ENCODE measurements around the gene TLR4. TPM values are rescaled to one million over a fixed set of nuclear protein-coding genes. Genes with fewer than 3 reads are reported as not detected.

TLR4 gene
- total RNA-seq (2014; rRNA removed; shearing (Covaris generic)): 0.07 TPM in 1 of 2 replicates, not detected in the other

GRCh38 chr9:117704024-117704575, at the start of gene TLR4:
TSS of gene TLR4 (plus strand) at chr9:117704403. CDS start at chr9:117704473, 70 bp downstream.
- DNase-seq: no peak
- Histone ChIP-seq H3K36me3 (replicated peaks; ENCODE audit: control insufficient read depth, insufficient read depth, low read length) (no peaks in the 10 kb centered on the region), H3K27me3 (ENCODE audit: control insufficient read depth, insufficient read depth, low read length) (no peaks in the 10 kb centered on the region), H3K4me3 (ENCODE audit: insufficient read depth, low read depth, low read length) (no peak within 1 kb of the TSS)

- no peaks in the 10 kb centered on the region for H3K27me3 ChIP-seq (ENCODE audit: control insufficient read depth, insufficient read depth, low read length)
- H3K4me3 ChIP-seq (ENCODE audit: insufficient read depth, low read depth, low read length): no peak overlapping the region
- DNase-seq: no peak
- H3K36me3 ChIP-seq (replicated peaks; ENCODE audit: control insufficient read depth, insufficient read depth, low read length): no peaks in the 10 kb centered on the region
These were observed 48.2 kb upstream of the TLR4 start for GRCh38 chr9:117656002-117656401.

GRCh38 chr9:117662651-117663050, 41.6 kb upstream of the TLR4 start:
- no peak for DNase-seq
- Histone ChIP-seq H3K4me3 (ENCODE audit: insufficient read depth, low read depth, low read length) (no peak overlapping the region), H3K36me3 (replicated peaks; ENCODE audit: control insufficient read depth, insufficient read depth, low read length) (no peaks in the 10 kb centered on the region), H3K27me3 (ENCODE audit: control insufficient read depth, insufficient read depth, low read length) (no peaks in the 10 kb centered on the region)

GRCh38 chr9:117664419-117664818, 39.8 kb upstream of the TLR4 start:
- no peaks in the 10 kb centered on the region for H3K36me3 ChIP-seq (replicated peaks; ENCODE audit: control insufficient read depth, insufficient read depth, low read length)
- no peaks in the 10 kb centered on the region for H3K27me3 ChIP-seq (ENCODE audit: control insufficient read depth, insufficient read depth, low read length)
- no peak for DNase-seq

GRCh38 chr9:117665601-117666385, 38.4 kb upstream of the TLR4 start:
- no peak for DNase-seq
- no peaks in the 10 kb centered on the region for H3K27me3 ChIP-seq (ENCODE audit: control insufficient read depth, insufficient read depth, low read length)
- no peaks in the 10 kb centered on the region for H3K36me3 ChIP-seq (replicated peaks; ENCODE audit: control insufficient read depth, insufficient read depth, low read length)
- H3K4me3 ChIP-seq (ENCODE audit: insufficient read depth, low read depth, low read length): no peak overlapping the region

More at GRCh38 chr9:117664419-117664818, 39.8 kb upstream of the TLR4 start:
- no peak overlapping the region for H3K4me3 ChIP-seq (ENCODE audit: insufficient read depth, low read depth, low read length)

GRCh38 chr9:117671468-117671867, 32.7 kb upstream of the TLR4 start:
- Histone ChIP-seq H3K27me3 (ENCODE audit: control insufficient read depth, insufficient read depth, low read length) (no peaks in the 10 kb centered on the region), H3K36me3 (replicated peaks; ENCODE audit: control insufficient read depth, insufficient read depth, low read length) (no peaks in the 10 kb centered on the region), H3K4me3 (ENCODE audit: insufficient read depth, low read depth, low read length) (no peak overlapping the region)
- no peak for DNase-seq

- no peak overlapping the region for H3K4me3 ChIP-seq (ENCODE audit: insufficient read depth, low read depth, low read length)
- H3K27me3 ChIP-seq (ENCODE audit: control insufficient read depth, insufficient read depth, low read length): no peaks in the 10 kb centered on the region
- H3K36me3 ChIP-seq (replicated peaks; ENCODE audit: control insufficient read depth, insufficient read depth, low read length): no peaks in the 10 kb centered on the region
- no peak for DNase-seq
These were observed 31.8 kb upstream of the TLR4 start for GRCh38 chr9:117672369-117672768.

GRCh38 chr9:117677572-117677971, 26.6 kb upstream of the TLR4 start:
- Histone ChIP-seq H3K4me3 (ENCODE audit: insufficient read depth, low read depth, low read length) (no peak overlapping the region), H3K36me3 (replicated peaks; ENCODE audit: control insufficient read depth, insufficient read depth, low read length) (no peaks in the 10 kb centered on the region), H3K27me3 (ENCODE audit: control insufficient read depth, insufficient read depth, low read length) (no peaks in the 10 kb centered on the region)
- DNase-seq: no peak

GRCh38 chr9:117678871-117679270, 25.3 kb upstream of the TLR4 start:
- no peak for DNase-seq
- Histone ChIP-seq H3K27me3 (ENCODE audit: control insufficient read depth, insufficient read depth, low read length) (no peaks in the 10 kb centered on the region), H3K36me3 (replicated peaks; ENCODE audit: control insufficient read depth, insufficient read depth, low read length) (no peaks in the 10 kb centered on the region), H3K4me3 (ENCODE audit: insufficient read depth, low read depth, low read length) (no peak overlapping the region)

GRCh38 chr9:117679416-117679815, 24.8 kb upstream of the TLR4 start:
- Histone ChIP-seq H3K27me3 (ENCODE audit: control insufficient read depth, insufficient read depth, low read length) (no peaks in the 10 kb centered on the region), H3K36me3 (replicated peaks; ENCODE audit: control insufficient read depth, insufficient read depth, low read length) (no peaks in the 10 kb centered on the region), H3K4me3 (ENCODE audit: insufficient read depth, low read depth, low read length) (no peak overlapping the region)
- no peak for DNase-seq

GRCh38 chr9:117681888-117682287, 22.3 kb upstream of the TLR4 start:
- no peaks in the 10 kb centered on the region for H3K27me3 ChIP-seq (ENCODE audit: control insufficient read depth, insufficient read depth, low read length)
- H3K4me3 ChIP-seq (ENCODE audit: insufficient read depth, low read depth, low read length): no peak overlapping the region
- H3K36me3 ChIP-seq (replicated peaks; ENCODE audit: control insufficient read depth, insufficient read depth, low read length): no peaks in the 10 kb centered on the region
- DNase-seq: no peak

- no peaks in the 10 kb centered on the region for H3K36me3 ChIP-seq (replicated peaks; ENCODE audit: control insufficient read depth, insufficient read depth, low read length)
- H3K4me3 ChIP-seq (ENCODE audit: insufficient read depth, low read depth, low read length): no peak overlapping the region
- no peaks in the 10 kb centered on the region for H3K27me3 ChIP-seq (ENCODE audit: control insufficient read depth, insufficient read depth, low read length)
- DNase-seq: no peak
These were observed 21.1 kb upstream of the TLR4 start for GRCh38 chr9:117682955-117683710.

- DNase-seq: no peak
- no peak overlapping the region for H3K4me3 ChIP-seq (ENCODE audit: insufficient read depth, low read depth, low read length)
- no peaks in the 10 kb centered on the region for H3K36me3 ChIP-seq (replicated peaks; ENCODE audit: control insufficient read depth, insufficient read depth, low read length)
- no peaks in the 10 kb centered on the region for H3K27me3 ChIP-seq (ENCODE audit: control insufficient read depth, insufficient read depth, low read length)
These were observed 16.7 kb upstream of the TLR4 start for GRCh38 chr9:117687532-117687931.

GRCh38 chr9:117691367-117691766, 12.8 kb upstream of the TLR4 start:
- no peaks in the 10 kb centered on the region for H3K36me3 ChIP-seq (replicated peaks; ENCODE audit: control insufficient read depth, insufficient read depth, low read length)
- H3K4me3 ChIP-seq (ENCODE audit: insufficient read depth, low read depth, low read length): no peak overlapping the region
- no peak for DNase-seq
- H3K27me3 ChIP-seq (ENCODE audit: control insufficient read depth, insufficient read depth, low read length): no peaks in the 10 kb centered on the region

- Histone ChIP-seq H3K36me3 (replicated peaks; ENCODE audit: control insufficient read depth, insufficient read depth, low read length) (no peaks in the 10 kb centered on the region), H3K27me3 (ENCODE audit: control insufficient read depth, insufficient read depth, low read length) (no peaks in the 10 kb centered on the region), H3K4me3 (ENCODE audit: insufficient read depth, low read depth, low read length) (no peak overlapping the region)
- no peak for DNase-seq
These were observed 8.0 kb upstream of the TLR4 start for GRCh38 chr9:117696154-117696553.
